GM12891 (cell line): ENCODE results near the gene CCT5.
"Not testable (repeated sequence)": the region's sequence is repeated elsewhere in the genome, so short reads cannot be mapped to it uniquely, and the experiment has no call there.

Experiments
- DNase-seq: peaks from one replicate; pipeline ENCODE4 v3.0.0; 2011; ENCODE audit warnings: low spot score; ENCODE audit not compliant: insufficient read length
- FAIRE-seq: peaks from 2 replicates; lab custom pipeline; 2011; peaks lifted over from hg19 to GRCh38; lab: Jason Lieb, UNC
- PAX5 ChIP-seq: IDR thresholded peaks from 2 replicates; pipeline ENCODE4 v1.6.1; 2011; ENCODE audit warnings: low read length, moderate library complexity, mild to moderate bottlenecking; ENCODE audit not compliant: insufficient read depth, severe bottlenecking
- POLR2A ChIP-seq: IDR thresholded peaks from 2 replicates; pipeline ENCODE4 v1.6.1; 2011; ENCODE audit warnings: low read depth, low read length, control low read depth
- POLR2AphosphoS5 ChIP-seq: IDR thresholded peaks from 2 replicates; pipeline ENCODE4 v1.6.1; 2011; ENCODE audit warnings: low read depth, low read length, control low read depth
- POU2F2 ChIP-seq: IDR thresholded peaks from 2 replicates; pipeline ENCODE4 v1.6.1; 2011; ENCODE audit warnings: low read depth, mild to moderate bottlenecking, control low read depth, low read length, moderate library complexity
- SPI1 ChIP-seq: IDR thresholded peaks from 2 replicates; pipeline ENCODE4 v1.6.1; 2011; ENCODE audit warnings: low read depth, low read length, control low read depth
- TAF1 ChIP-seq: IDR thresholded peaks from 2 replicates; pipeline ENCODE4 v1.6.1; 2011; ENCODE audit warnings: low read depth, low read length, control low read depth

Gene CCT5

GRCh38 chr5:10243660-10244240, 6.3 kb upstream of the CCT5 start:
- FAIRE-seq (no peak), DNase-seq (no peak)
- no peak for TF ChIP-seq TAF1
- TF ChIP-seq POLR2AphosphoS5: no peak
- no peak for TF ChIP-seq POLR2A
- no peak for TF ChIP-seq POU2F2
- no peak for TF ChIP-seq SPI1
- TF ChIP-seq PAX5: no peak

GRCh38 chr5:10244342-10244944, 5.6 kb upstream of the CCT5 start:
- TF ChIP-seq POLR2AphosphoS5 (no peak), TAF1 (no peak), SPI1 (no peak), POU2F2 (no peak), POLR2A (no peak), PAX5 (no peak)
- no peak for DNase-seq
- no peak for FAIRE-seq

- FAIRE-seq: no peak
- no peak for TF ChIP-seq POLR2AphosphoS5
- no peak for TF ChIP-seq SPI1
- no peak for TF ChIP-seq PAX5
- TF ChIP-seq POU2F2: no peak
- no peak for TF ChIP-seq POLR2A
- no peak for TF ChIP-seq TAF1
- no peak for DNase-seq
Measured at GRCh38 chr5:10246761-10247160, 3.3 kb upstream of the CCT5 start.

- not testable (repeated sequence) for FAIRE-seq, DNase-seq
Measured at GRCh38 chr5:10247217-10247616, 2.9 kb upstream of the CCT5 start.

GRCh38 chr5:10248378-10249260, 1.5 kb upstream of the CCT5 start:
- no peak for DNase-seq
- TF ChIP-seq TAF1 (no peak), POLR2A (no peak), SPI1 (no peak), POLR2AphosphoS5 (no peak), POU2F2 (no peak), PAX5 (no peak)
- no peak for FAIRE-seq

GRCh38 chr5:10250806-10251276, 761 bp downstream of the CCT5 start:
- TF ChIP-seq TAF1 (peak; percentile 47; the same call in 1 of the 2 replicates), PAX5 (no peak), SPI1 (0 out of 2 replicates have a peak, but pooled peaks have one; percentile 11)
- DNase-seq: peak; percentile 15
- FAIRE-seq: peak; percentile 40

GRCh38 chr5:10251405-10251804, 1.3 kb downstream of the CCT5 start:
- no peak for DNase-seq
- TF ChIP-seq POLR2AphosphoS5 (no peak), POLR2A (no peak), SPI1 (no peak), PAX5 (no peak), TAF1 (no peak), POU2F2 (no peak)

GRCh38 chr5:10253390-10253789, 3.3 kb downstream of the CCT5 start:
- TF ChIP-seq POU2F2: no peak
- no peak for TF ChIP-seq POLR2AphosphoS5
- no peak for TF ChIP-seq SPI1
- TF ChIP-seq PAX5: no peak
- no peak for TF ChIP-seq TAF1
- no peak for TF ChIP-seq POLR2A
- FAIRE-seq (no peak), DNase-seq (no peak)

More at GRCh38 chr5:10251405-10251804, 1.3 kb downstream of the CCT5 start:
- FAIRE-seq: no peak

GRCh38 chr5:10254686-10255085, 4.6 kb downstream of the CCT5 start:
- no peak for DNase-seq
- TF ChIP-seq TAF1 (no peak), POLR2AphosphoS5 (no peak), PAX5 (no peak), POU2F2 (no peak), SPI1 (no peak), POLR2A (no peak)
- FAIRE-seq: no peak
